Measurements from ENCODE around the gene MRTFA. TPM values are rescaled to one million over a fixed set of nuclear protein-coding genes. Genes with fewer than 3 reads are reported as not detected.
A peak's percentile ranks its signal among the peaks of the same experiment; 100 is the strongest.

The MRTFA gene
- total RNA-seq, 1 donor, result 34.0 TPM

DNA sequence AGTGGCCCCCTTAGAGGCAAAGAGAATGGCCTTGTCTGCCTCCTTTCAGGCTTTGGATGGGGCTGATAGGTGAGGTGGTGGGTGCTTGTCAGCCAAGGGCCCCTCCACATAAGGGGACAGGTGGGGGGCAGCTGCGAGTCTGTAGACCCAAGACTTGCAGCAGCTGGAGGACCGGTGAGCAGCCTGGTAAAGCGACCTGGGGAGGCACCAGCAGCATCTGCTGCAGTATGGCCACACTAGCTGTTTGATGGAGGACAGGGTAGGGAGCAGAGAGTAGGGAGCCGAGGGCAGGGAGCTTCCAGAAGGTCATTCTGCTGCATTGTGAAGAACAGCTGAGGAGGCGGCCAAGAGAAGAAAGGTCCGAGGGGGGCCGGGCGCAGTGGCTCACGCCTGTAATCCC, 16.8 kb upstream of the MRTFA start:
- TF ChIP-seq, protein P1, sequence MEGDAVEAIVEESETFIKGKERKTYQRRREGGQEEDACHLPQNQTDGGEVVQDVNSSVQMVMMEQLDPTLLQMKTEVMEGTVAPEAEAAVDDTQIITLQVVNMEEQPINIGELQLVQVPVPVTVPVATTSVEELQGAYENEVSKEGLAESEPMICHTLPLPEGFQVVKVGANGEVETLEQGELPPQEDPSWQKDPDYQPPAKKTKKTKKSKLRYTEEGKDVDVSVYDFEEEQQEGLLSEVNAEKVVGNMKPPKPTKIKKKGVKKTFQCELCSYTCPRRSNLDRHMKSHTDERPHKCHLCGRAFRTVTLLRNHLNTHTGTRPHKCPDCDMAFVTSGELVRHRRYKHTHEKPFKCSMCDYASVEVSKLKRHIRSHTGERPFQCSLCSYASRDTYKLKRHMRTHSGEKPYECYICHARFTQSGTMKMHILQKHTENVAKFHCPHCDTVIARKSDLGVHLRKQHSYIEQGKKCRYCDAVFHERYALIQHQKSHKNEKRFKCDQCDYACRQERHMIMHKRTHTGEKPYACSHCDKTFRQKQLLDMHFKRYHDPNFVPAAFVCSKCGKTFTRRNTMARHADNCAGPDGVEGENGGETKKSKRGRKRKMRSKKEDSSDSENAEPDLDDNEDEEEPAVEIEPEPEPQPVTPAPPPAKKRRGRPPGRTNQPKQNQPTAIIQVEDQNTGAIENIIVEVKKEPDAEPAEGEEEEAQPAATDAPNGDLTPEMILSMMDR (IDR thresholded peaks at IDR 0.05; ENCODE audit: extremely low read depth, low read depth, low read length), result no peak
- no peak for DNase-seq (ENCODE audit: insufficient read length, low spot score, missing footprints)
- Histone ChIP-seq H4K20me1 (ENCODE audit: insufficient read depth, low read length) (no peaks in the 10 kb centered on the region), H3K27ac (ENCODE audit: low read depth, low read length) (peak overlapping the region; percentile 99), H3K36me3 (ENCODE audit: insufficient read depth, low read length) (no peaks in the 10 kb centered on the region), H3K9me3 (ENCODE audit: low read depth, low read length) (no peaks in the 10 kb centered on the region), H3K4me2 (ENCODE audit: insufficient read depth, low read length) (no peak overlapping the region), H3K79me2 (ENCODE audit: insufficient read depth, low read length) (no peaks in the 10 kb centered on the region), H3K4me1 (ENCODE audit: insufficient read depth, low read length) (peaks cover 35% of the 10 kb centered on the region), H2AFZ (ENCODE audit: low read length) (no peak overlapping the region), H3K4me3 (ENCODE audit: insufficient read depth, low read length) (no peak overlapping the region), H3K27me3 (ENCODE audit: insufficient read depth, low read length) (no peaks in the 10 kb centered on the region)

DNA sequence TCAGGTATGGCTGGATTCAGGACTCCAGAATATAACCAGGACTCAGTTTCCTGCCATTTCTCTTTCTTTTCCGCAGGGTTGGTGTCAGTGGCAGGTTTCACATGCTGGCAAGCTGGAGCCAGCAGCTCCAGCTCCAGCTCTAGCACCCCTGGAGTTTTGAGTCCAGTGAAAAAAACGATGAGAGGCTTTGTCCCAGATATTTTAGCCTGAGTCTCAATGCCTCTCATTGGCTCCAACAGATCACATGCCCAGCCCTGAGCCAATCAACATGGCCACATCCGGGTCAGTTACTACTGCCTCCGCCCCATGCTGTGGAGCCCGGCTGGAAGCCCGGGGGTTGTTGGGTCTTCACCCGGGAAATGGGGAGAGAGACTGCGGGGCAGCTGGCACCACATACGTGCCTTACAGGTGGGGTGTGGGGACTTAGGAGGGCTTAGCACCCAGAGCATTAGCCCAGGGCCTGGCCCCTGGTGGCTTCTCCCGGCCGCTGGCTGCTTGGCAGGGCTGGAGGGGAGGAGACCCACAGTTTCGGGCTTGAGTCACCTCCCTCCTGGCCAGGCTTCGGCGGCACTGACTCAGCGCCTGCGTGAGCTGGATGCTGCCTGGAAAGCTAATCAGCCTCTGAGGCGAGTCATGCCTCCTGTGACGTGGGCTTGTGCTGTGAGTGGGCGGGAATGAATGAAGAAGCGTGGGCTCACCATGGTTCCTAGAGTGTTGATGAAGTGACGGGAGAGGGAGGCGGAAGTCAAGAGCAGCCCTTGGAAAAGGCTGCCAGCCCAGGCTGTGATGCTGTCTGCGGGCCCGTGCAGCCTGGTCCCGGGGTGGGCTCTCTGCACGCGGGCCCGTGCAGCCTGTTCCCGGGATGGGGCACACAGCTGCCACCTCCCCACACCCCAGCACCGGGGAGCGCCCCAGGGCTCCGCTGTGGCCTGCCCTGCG, 15.3 kb upstream of the MRTFA start:
- H3K4me2 ChIP-seq (ENCODE audit: insufficient read depth, low read length), result peak overlapping the region; percentile 78
- DNase-seq (ENCODE audit: insufficient read length, low spot score, missing footprints), result peak; percentile 99
- H3K4me1 ChIP-seq (ENCODE audit: insufficient read depth, low read length), result peaks cover 35% of the 10 kb centered on the region
- H3K79me2 ChIP-seq (ENCODE audit: insufficient read depth, low read length), result no peaks in the 10 kb centered on the region
- H4K20me1 ChIP-seq (ENCODE audit: insufficient read depth, low read length), result no peaks in the 10 kb centered on the region
- peak overlapping the region; percentile 86 for H2AFZ ChIP-seq (ENCODE audit: low read length)
- H3K9me3 ChIP-seq (ENCODE audit: low read depth, low read length), result no peaks in the 10 kb centered on the region
- no peaks in the 10 kb centered on the region for H3K36me3 ChIP-seq (ENCODE audit: insufficient read depth, low read length)
- H3K27me3 ChIP-seq (ENCODE audit: insufficient read depth, low read length), result no peaks in the 10 kb centered on the region
- peak overlapping the region; percentile 99 for H3K27ac ChIP-seq (ENCODE audit: low read depth, low read length)
- TF ChIP-seq, protein P1 (IDR thresholded peaks at IDR 0.05; ENCODE audit: extremely low read depth, low read depth, low read length), result no peak
- H3K4me3 ChIP-seq (ENCODE audit: insufficient read depth, low read length), result peak overlapping the region; percentile 75

DNA sequence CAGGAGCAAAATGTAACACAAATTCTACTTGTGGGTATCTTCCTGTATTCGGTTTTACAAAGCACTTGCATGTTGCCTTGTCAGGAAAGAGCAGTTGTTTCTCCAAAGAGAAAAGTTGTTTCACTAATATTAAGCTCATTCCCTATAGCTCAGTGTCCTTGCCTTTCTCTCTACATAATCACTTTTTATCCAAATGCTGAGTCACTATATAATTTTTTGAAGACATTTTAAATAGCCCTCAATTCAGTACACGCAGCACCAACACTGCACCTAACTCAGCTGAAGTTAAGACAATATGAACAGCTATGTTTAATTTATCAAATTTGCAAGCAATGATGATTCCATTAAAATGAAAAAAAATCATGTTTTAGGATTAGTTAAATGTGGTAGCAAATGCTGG, 14.5 kb upstream of the MRTFA start:
- H2AFZ ChIP-seq (ENCODE audit: low read length), result peak overlapping the region; percentile 86
- peaks cover 35% of the 10 kb centered on the region for H3K4me1 ChIP-seq (ENCODE audit: insufficient read depth, low read length)
- H3K36me3 ChIP-seq (ENCODE audit: insufficient read depth, low read length), result no peaks in the 10 kb centered on the region
- no peaks in the 10 kb centered on the region for H3K27me3 ChIP-seq (ENCODE audit: insufficient read depth, low read length)
- TF ChIP-seq, protein P1 (IDR thresholded peaks at IDR 0.05; ENCODE audit: extremely low read depth, low read depth, low read length), result no peak
- no peaks in the 10 kb centered on the region for H3K79me2 ChIP-seq (ENCODE audit: insufficient read depth, low read length)
- peak overlapping the region; percentile 75 for H3K4me3 ChIP-seq (ENCODE audit: insufficient read depth, low read length)
- peak overlapping the region; percentile 78 for H3K4me2 ChIP-seq (ENCODE audit: insufficient read depth, low read length)
- H3K9me3 ChIP-seq (ENCODE audit: low read depth, low read length), result no peaks in the 10 kb centered on the region
- DNase-seq (ENCODE audit: insufficient read length, low spot score, missing footprints), result no peak
- peak overlapping the region; percentile 99 for H3K27ac ChIP-seq (ENCODE audit: low read depth, low read length)
- no peaks in the 10 kb centered on the region for H4K20me1 ChIP-seq (ENCODE audit: insufficient read depth, low read length)

DNA sequence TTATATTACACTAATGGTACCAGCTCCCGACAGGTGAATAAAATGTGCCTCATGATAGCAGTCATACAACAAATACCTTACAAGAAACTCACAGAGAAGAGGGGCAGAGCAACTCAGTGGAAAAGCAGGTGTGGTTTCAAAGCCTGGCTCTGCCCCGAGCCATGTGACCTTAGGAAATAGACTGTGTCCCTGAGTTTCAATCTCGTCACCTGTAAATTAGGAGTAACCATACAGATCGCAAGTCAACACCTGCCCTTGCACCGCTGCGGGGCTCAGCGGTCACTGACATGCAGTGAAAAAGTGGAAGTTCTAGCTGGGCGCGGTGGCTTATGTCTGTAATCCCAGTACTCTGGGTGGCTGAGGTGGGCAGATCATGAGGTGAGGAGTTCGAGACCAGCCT, 11.9 kb upstream of the MRTFA start:
- Histone ChIP-seq H3K4me2 (ENCODE audit: insufficient read depth, low read length) (no peak overlapping the region), H3K36me3 (ENCODE audit: insufficient read depth, low read length) (no peaks in the 10 kb centered on the region), H3K27me3 (ENCODE audit: insufficient read depth, low read length) (no peaks in the 10 kb centered on the region), H3K9me3 (ENCODE audit: low read depth, low read length) (no peaks in the 10 kb centered on the region), H3K79me2 (ENCODE audit: insufficient read depth, low read length) (no peaks in the 10 kb centered on the region), H3K27ac (ENCODE audit: low read depth, low read length) (no peak overlapping the region), H3K4me1 (ENCODE audit: insufficient read depth, low read length) (peaks cover 16% of the 10 kb centered on the region), H3K4me3 (ENCODE audit: insufficient read depth, low read length) (no peak overlapping the region), H2AFZ (ENCODE audit: low read length) (no peak overlapping the region), H4K20me1 (ENCODE audit: insufficient read depth, low read length) (no peaks in the 10 kb centered on the region)
- DNase-seq (ENCODE audit: insufficient read length, low spot score, missing footprints), result no peak
- TF ChIP-seq, protein P1 (IDR thresholded peaks at IDR 0.05; ENCODE audit: extremely low read depth, low read depth, low read length), result no peak

All from osteoblast (primary cell).